ENCODE measurements around the gene PCBP1. TPM values are rescaled to one million over a fixed set of nuclear protein-coding genes. Genes with fewer than 3 reads are reported as not detected.

The PCBP1 gene
- total and polyA plus RNA-seq, 9 of the 15 experiments (the other 6 are each of a cell fraction or from before 2014, with no cell fraction given): 19.2 to 407 (median 78.1) TPM

GRCh38 chr2:70086838-70087701, at the start of gene PCBP1 (continued):
- TF ChIP-seq, protein P1, sequence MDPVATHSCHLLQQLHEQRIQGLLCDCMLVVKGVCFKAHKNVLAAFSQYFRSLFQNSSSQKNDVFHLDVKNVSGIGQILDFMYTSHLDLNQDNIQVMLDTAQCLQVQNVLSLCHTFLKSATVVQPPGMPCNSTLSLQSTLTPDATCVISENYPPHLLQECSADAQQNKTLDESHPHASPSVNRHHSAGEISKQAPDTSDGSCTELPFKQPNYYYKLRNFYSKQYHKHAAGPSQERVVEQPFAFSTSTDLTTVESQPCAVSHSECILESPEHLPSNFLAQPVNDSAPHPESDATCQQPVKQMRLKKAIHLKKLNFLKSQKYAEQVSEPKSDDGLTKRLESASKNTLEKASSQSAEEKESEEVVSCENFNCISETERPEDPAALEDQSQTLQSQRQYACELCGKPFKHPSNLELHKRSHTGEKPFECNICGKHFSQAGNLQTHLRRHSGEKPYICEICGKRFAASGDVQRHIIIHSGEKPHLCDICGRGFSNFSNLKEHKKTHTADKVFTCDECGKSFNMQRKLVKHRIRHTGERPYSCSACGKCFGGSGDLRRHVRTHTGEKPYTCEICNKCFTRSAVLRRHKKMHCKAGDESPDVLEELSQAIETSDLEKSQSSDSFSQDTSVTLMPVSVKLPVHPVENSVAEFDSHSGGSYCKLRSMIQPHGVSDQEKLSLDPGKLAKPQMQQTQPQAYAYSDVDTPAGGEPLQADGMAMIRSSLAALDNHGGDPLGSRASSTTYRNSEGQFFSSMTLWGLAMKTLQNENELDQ (CRISPR knock-in tag; IDR thresholded peaks at IDR 0.05; ENCODE audit: borderline replicate concordance): no peak
- TF ChIP-seq SRSF1 (IDR thresholded peaks at IDR 0.05; ENCODE audit: low read depth, low read length): no peak
- TF ChIP-seq MIER1 (IDR thresholded peaks at IDR 0.05; ENCODE audit: low read depth): no peak
- peak; percentile 49 for TF ChIP-seq EGR1 (conservative IDR thresholded peaks at IDR 0.05)
- peak; percentile 48; the same call in 1 of the 2 replicates for TF ChIP-seq TOE1 (IDR thresholded peaks at IDR 0.05; ENCODE audit: borderline replicate concordance)
- no peak for TF ChIP-seq TOE1 (CRISPR knock-in tag; IDR thresholded peaks at IDR 0.05; ENCODE audit: borderline replicate concordance, low read depth)
- TF ChIP-seq E2F3 (CRISPR knock-in tag; IDR thresholded peaks at IDR 0.05): no peak
- TF ChIP-seq, protein P2, sequence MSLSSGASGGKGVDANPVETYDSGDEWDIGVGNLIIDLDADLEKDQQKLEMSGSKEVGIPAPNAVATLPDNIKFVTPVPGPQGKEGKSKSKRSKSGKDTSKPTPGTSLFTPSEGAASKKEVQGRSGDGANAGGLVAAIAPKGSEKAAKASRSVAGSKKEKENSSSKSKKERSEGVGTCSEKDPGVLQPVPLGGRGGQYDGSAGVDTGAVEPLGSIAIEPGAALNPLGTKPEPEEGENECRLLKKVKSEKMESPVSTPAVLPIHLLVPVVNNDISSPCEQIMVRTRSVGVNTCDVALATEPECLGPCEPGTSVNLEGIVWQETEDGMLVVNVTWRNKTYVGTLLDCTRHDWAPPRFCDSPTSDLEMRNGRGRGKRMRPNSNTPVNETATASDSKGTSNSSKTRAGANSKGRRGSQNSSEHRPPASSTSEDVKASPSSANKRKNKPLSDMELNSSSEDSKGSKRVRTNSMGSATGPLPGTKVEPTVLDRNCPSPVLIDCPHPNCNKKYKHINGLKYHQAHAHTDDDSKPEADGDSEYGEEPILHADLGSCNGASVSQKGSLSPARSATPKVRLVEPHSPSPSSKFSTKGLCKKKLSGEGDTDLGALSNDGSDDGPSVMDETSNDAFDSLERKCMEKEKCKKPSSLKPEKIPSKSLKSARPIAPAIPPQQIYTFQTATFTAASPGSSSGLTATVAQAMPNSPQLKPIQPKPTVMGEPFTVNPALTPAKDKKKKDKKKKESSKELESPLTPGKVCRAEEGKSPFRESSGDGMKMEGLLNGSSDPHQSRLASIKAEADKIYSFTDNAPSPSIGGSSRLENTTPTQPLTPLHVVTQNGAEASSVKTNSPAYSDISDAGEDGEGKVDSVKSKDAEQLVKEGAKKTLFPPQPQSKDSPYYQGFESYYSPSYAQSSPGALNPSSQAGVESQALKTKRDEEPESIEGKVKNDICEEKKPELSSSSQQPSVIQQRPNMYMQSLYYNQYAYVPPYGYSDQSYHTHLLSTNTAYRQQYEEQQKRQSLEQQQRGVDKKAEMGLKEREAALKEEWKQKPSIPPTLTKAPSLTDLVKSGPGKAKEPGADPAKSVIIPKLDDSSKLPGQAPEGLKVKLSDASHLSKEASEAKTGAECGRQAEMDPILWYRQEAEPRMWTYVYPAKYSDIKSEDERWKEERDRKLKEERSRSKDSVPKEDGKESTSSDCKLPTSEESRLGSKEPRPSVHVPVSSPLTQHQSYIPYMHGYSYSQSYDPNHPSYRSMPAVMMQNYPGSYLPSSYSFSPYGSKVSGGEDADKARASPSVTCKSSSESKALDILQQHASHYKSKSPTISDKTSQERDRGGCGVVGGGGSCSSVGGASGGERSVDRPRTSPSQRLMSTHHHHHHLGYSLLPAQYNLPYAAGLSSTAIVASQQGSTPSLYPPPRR (CRISPR knock-in tag; IDR thresholded peaks at IDR 0.05; ENCODE audit: borderline replicate concordance): no peak
- TF ChIP-seq ZKSCAN8 (CRISPR knock-in tag; IDR thresholded peaks at IDR 0.05): no peak; the same call in 1 of the 2 replicates
- no peak for TF ChIP-seq CHAMP1 (IDR thresholded peaks at IDR 0.05)
- peak; percentile 65; the same call in 1 of the 2 replicates for TF ChIP-seq ELF2 (CRISPR knock-in tag; IDR thresholded peaks at IDR 0.05)
- TF ChIP-seq KLF6 (CRISPR knock-in tag; IDR thresholded peaks at IDR 0.05; ENCODE audit: borderline replicate concordance): 0 out of 2 replicates have a peak, but pooled peaks have one; percentile 34
- no peak for TF ChIP-seq HBP1 (CRISPR knock-in tag; IDR thresholded peaks at IDR 0.05)
- TF ChIP-seq NR3C1 (CRISPR knock-in tag; IDR thresholded peaks at IDR 0.05): no peak
- TF ChIP-seq JUNB (CRISPR knock-in tag; conservative IDR thresholded peaks at IDR 0.05): no peak
- TF ChIP-seq KAT7 (CRISPR knock-in tag; IDR thresholded peaks at IDR 0.05; ENCODE audit: borderline replicate concordance): no peak

All from K562 (cell line).